ENCODE data around the gene PNMA6E. TPM values are rescaled to one million over a fixed set of nuclear protein-coding genes. Genes with fewer than 3 reads are reported as not detected.

PNMA6E gene
- total and polyA plus RNA-seq, 9 of the 15 experiments (the other 6 are each of a cell fraction or from before 2014, with no cell fraction given), result 0.03 TPM; not detected in 8

DNA sequence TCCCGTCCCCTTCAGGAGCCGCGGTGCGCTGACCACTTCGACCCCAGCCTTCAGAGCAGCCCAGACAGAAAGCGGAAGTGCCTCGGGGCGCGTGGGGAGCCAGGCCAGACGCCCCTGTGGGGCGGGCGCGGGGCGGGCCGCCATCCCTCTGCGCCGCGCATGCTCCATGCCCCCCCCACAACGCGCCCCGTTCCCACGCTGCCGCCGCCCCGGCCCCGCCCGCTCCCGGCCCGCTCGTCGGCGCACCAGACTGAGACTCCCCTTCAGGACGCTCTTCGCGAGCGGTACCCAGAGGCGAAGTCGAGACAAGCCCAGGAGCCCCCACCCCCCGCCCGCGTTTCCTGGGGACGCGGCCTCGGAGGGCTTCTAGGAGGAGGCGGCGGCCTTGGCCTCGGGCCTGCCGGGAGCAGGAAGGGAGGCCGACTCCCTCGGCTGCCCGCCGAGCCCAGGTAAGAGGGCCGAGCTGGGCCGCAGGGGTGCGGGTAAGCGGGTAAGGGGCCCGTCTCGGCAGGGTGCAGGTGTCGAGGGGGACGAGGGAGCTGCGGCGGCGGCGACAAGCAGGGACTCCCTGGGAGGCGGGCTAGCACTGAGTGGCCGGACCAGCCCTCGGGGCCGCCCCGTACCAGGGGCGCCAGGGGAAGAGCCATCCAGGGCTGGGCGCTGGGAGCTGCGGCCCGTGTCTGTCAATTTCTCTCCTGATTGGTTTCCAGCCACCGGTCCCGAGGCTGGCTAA lies 10.3 kb upstream of the PNMA6E start, which contains the start of gene ZFP92 (continued):
- TF ChIP-seq ESRRB (CRISPR knock-in tag; IDR thresholded peaks at IDR 0.05; ENCODE audit: borderline replicate concordance) (no peak), NR2C1 (IDR thresholded peaks at IDR 0.05) (no peak), NR2C1 (tag; IDR thresholded peaks at IDR 0.05) (no peak), MEIS2 (IDR thresholded peaks at IDR 0.05; ENCODE audit: partially characterized antibody) (peak; percentile 14), ZNF436 (CRISPR knock-in tag; IDR thresholded peaks at IDR 0.05) (peak; percentile 91), WHSC1 (IDR thresholded peaks at IDR 0.05; ENCODE audit: low read length) (no peak), KDM1A (IDR thresholded peaks at IDR 0.05) (peak; percentile 49 to 72), ZNF668 (CRISPR knock-in tag; IDR thresholded peaks at IDR 0.05) (no peak), GTF2E2 (tag; IDR thresholded peaks at IDR 0.05) (no peak), MTA3 (IDR thresholded peaks at IDR 0.05; ENCODE audit: borderline replicate concordance) (no peak), HNRNPUL1 (IDR thresholded peaks at IDR 0.05; ENCODE audit: low read length) (no peak), CTBP1 (IDR thresholded peaks at IDR 0.05; ENCODE audit: borderline replicate concordance) (no peak), NFIC (IDR thresholded peaks at IDR 0.05) (peak; percentile 35; the same call in 1 of the 2 replicates), POLR2AphosphoS2 (IDR thresholded peaks at IDR 0.05; ENCODE audit: low read length) (no peak), SMAD3 (CRISPR knock-in tag; conservative IDR thresholded peaks at IDR 0.05) (no peak), SUPT5H (IDR thresholded peaks at IDR 0.05) (no peak), ZNF584 (CRISPR knock-in tag; IDR thresholded peaks at IDR 0.05; ENCODE audit: low read depth) (no peak)
- TF ChIP-seq, protein P1, sequence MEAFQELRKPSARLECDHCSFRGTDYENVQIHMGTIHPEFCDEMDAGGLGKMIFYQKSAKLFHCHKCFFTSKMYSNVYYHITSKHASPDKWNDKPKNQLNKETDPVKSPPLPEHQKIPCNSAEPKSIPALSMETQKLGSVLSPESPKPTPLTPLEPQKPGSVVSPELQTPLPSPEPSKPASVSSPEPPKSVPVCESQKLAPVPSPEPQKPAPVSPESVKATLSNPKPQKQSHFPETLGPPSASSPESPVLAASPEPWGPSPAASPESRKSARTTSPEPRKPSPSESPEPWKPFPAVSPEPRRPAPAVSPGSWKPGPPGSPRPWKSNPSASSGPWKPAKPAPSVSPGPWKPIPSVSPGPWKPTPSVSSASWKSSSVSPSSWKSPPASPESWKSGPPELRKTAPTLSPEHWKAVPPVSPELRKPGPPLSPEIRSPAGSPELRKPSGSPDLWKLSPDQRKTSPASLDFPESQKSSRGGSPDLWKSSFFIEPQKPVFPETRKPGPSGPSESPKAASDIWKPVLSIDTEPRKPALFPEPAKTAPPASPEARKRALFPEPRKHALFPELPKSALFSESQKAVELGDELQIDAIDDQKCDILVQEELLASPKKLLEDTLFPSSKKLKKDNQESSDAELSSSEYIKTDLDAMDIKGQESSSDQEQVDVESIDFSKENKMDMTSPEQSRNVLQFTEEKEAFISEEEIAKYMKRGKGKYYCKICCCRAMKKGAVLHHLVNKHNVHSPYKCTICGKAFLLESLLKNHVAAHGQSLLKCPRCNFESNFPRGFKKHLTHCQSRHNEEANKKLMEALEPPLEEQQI (IDR thresholded peaks at IDR 0.05), result no peak
- TF ChIP-seq, protein P2, sequence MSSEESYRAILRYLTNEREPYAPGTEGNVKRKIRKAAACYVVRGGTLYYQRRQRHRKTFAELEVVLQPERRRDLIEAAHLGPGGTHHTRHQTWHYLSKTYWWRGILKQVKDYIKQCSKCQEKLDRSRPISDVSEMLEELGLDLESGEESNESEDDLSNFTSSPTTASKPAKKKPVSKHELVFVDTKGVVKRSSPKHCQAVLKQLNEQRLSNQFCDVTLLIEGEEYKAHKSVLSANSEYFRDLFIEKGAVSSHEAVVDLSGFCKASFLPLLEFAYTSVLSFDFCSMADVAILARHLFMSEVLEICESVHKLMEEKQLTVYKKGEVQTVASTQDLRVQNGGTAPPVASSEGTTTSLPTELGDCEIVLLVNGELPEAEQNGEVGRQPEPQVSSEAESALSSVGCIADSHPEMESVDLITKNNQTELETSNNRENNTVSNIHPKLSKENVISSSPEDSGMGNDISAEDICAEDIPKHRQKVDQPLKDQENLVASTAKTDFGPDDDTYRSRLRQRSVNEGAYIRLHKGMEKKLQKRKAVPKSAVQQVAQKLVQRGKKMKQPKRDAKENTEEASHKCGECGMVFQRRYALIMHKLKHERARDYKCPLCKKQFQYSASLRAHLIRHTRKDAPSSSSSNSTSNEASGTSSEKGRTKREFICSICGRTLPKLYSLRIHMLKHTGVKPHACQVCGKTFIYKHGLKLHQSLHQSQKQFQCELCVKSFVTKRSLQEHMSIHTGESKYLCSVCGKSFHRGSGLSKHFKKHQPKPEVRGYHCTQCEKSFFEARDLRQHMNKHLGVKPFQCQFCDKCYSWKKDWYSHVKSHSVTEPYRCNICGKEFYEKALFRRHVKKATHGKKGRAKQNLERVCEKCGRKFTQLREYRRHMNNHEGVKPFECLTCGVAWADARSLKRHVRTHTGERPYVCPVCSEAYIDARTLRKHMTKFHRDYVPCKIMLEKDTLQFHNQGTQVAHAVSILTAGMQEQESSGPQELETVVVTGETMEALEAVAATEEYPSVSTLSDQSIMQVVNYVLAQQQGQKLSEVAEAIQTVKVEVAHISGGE (CRISPR knock-in tag; IDR thresholded peaks at IDR 0.05), result no peak
- TF ChIP-seq, protein P3, sequence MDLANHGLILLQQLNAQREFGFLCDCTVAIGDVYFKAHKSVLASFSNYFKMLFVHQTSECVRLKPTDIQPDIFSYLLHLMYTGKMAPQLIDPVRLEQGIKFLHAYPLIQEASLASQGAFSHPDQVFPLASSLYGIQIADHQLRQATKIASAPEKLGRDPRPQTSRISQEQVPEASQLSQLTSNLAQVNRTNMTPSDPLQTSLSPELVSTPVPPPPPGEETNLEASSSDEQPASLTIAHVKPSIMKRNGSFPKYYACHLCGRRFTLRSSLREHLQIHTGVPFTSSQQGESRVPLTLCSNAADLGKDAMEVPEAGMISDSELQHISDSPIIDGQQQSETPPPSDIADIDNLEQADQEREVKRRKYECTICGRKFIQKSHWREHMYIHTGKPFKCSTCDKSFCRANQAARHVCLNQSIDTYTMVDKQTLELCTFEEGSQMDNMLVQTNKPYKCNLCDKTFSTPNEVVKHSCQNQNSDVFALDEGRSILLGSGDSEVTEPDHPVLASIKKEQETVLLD (IDR thresholded peaks at IDR 0.05), result no peak
- TF ChIP-seq, protein P4, sequence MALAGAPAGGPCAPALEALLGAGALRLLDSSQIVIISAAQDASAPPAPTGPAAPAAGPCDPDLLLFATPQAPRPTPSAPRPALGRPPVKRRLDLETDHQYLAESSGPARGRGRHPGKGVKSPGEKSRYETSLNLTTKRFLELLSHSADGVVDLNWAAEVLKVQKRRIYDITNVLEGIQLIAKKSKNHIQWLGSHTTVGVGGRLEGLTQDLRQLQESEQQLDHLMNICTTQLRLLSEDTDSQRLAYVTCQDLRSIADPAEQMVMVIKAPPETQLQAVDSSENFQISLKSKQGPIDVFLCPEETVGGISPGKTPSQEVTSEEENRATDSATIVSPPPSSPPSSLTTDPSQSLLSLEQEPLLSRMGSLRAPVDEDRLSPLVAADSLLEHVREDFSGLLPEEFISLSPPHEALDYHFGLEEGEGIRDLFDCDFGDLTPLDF (CRISPR knock-in tag; IDR thresholded peaks at IDR 0.05), result no peak

Measured in K562 (cell line).